H1 (cell line): ENCODE results near the gene INPP5B. TPM values are rescaled to one million over a fixed set of nuclear protein-coding genes. Genes with fewer than 3 reads are reported as not detected.

Experiments used
- ASH2L ChIP-seq: fragments of 200-600, 300-600 bp; sonication (generic); IDR thresholded peaks from one replicate; pipeline ENCODE4 v1.7.1; 2017; ENCODE audit warnings: low read length
- BCL11A ChIP-seq, 2 experiments: IDR thresholded peaks; one replicate each; pipeline ENCODE4 v1.6.1; 2011; ENCODE audit warnings: low read depth in 2 of 2, low read length in 2 of 2, mild to moderate bottlenecking in 2 of 2
- CEBPB ChIP-seq: IDR thresholded peaks from 2 replicates; pipeline ENCODE4 v1.6.1; 2012; ENCODE audit warnings: low read depth, low read length
- CHD1 ChIP-seq: IDR thresholded peaks from 2 replicates; pipeline ENCODE4 v1.6.1; 2012; ENCODE audit warnings: low read depth, low read length, improper control_type of control experiment
- EP300 ChIP-seq, 2 experiments: IDR thresholded peaks; 1 replicate in 1 of 2; 2 replicates in 1 of 2; pipeline ENCODE4 v1.6.1; 2011 to 2012; ENCODE audit warnings: low read depth in 2 of 2, low read length in 2 of 2, mild to moderate bottlenecking in 2 of 2, borderline replicate concordance in 1 of 2, inconsistent platforms in 1 of 2, moderate library complexity in 1 of 2
- GTF2F1 ChIP-seq: IDR thresholded peaks from 2 replicates; pipeline ENCODE4 v1.6.1; 2012; ENCODE audit warnings: low read depth, low read length, improper control_type of control experiment, borderline replicate concordance
- MAFK ChIP-seq: IDR thresholded peaks from 2 replicates; pipeline ENCODE4 v1.6.1; 2012; ENCODE audit warnings: low read depth, mild to moderate bottlenecking, improper control_type of control experiment, low read length
- SP2 ChIP-seq: IDR thresholded peaks from 2 replicates; pipeline ENCODE4 v1.6.1; 2012; ENCODE audit warnings: mild to moderate bottlenecking, low read length, inconsistent platforms
- SRF ChIP-seq: IDR thresholded peaks from 2 replicates; pipeline ENCODE4 v1.6.1; 2011; ENCODE audit warnings: mild to moderate bottlenecking, low read depth, low read length, moderate library complexity
- TEAD4 ChIP-seq: IDR thresholded peaks from 2 replicates; pipeline ENCODE4 v1.6.1; 2012; ENCODE audit warnings: low read depth, low read length, inconsistent platforms, mixed read lengths
- polyA plus RNA-seq, 7 experiments: library from polyadenylated mRNA; depleted of rRNA in 3 of 7; stranded (reverse) in 5 of 7; unstranded in 2 of 7; fragments of >200 nt in 5 of 7; fragments of 200-250 nt in 2 of 7; gene quantifications; 1 replicate in 5 of 7; 2 replicates in 1 of 7; 4 replicates in 1 of 7; pipeline versions ENCODE4 v1.2.1 to v1.2.3, GENCODE V29; 2011 to 2013; ENCODE audit warnings: missing spikeins in 2 of 7, mixed read lengths in 2 of 7
- total RNA-seq: library from RNA; stranded (reverse); fragmentation: NEBNext Ultra II Directional; extraction: Animal tissue kit (Norgen Biotek cat#: 25700); gene quantifications from 2 replicates; pipeline ENCODE4 v1.2.1, GENCODE V29; 2021
- TF ChIP-seq, protein P1 (sequence below): fragments of 300-600 bp; sonication (generic); IDR thresholded peaks from 2 replicates; pipeline ENCODE4 v1.7.1; 2012; ENCODE audit warnings: low read length, moderate library complexity, mild to moderate bottlenecking, inconsistent platforms; ENCODE audit not compliant: insufficient replicate concordance
- TF ChIP-seq, protein P2 (sequence below): IDR thresholded peaks from 2 replicates; pipeline ENCODE4 v1.6.1; 2012; ENCODE audit warnings: inconsistent platforms

INPP5B gene
- total and polyA plus RNA-seq, 2 of the 8 experiments (the other 6 are each of a cell fraction or from before 2014, with no cell fraction given), result 14.0 to 23.7 TPM

DNA sequence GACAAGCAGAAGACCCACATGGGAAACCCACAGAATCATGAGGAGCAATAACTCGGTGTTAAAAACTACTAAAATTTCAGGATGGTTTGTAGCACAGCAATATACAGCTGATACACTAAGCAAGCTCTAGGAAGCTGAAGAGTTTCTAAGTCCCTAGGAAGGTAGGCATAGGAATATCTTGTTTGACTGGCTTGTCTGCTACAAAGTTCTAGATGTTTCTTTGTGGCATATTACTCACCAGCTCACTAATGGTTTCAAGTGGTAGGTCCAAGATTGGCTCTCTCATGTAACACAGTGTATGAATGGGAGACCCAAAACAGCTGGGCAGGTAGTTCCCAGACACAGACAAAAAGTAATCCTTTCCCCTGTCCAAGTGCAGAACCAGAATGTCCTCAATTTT lies 74.2 kb downstream of the INPP5B start (continued):
- TF ChIP-seq, protein P1, sequence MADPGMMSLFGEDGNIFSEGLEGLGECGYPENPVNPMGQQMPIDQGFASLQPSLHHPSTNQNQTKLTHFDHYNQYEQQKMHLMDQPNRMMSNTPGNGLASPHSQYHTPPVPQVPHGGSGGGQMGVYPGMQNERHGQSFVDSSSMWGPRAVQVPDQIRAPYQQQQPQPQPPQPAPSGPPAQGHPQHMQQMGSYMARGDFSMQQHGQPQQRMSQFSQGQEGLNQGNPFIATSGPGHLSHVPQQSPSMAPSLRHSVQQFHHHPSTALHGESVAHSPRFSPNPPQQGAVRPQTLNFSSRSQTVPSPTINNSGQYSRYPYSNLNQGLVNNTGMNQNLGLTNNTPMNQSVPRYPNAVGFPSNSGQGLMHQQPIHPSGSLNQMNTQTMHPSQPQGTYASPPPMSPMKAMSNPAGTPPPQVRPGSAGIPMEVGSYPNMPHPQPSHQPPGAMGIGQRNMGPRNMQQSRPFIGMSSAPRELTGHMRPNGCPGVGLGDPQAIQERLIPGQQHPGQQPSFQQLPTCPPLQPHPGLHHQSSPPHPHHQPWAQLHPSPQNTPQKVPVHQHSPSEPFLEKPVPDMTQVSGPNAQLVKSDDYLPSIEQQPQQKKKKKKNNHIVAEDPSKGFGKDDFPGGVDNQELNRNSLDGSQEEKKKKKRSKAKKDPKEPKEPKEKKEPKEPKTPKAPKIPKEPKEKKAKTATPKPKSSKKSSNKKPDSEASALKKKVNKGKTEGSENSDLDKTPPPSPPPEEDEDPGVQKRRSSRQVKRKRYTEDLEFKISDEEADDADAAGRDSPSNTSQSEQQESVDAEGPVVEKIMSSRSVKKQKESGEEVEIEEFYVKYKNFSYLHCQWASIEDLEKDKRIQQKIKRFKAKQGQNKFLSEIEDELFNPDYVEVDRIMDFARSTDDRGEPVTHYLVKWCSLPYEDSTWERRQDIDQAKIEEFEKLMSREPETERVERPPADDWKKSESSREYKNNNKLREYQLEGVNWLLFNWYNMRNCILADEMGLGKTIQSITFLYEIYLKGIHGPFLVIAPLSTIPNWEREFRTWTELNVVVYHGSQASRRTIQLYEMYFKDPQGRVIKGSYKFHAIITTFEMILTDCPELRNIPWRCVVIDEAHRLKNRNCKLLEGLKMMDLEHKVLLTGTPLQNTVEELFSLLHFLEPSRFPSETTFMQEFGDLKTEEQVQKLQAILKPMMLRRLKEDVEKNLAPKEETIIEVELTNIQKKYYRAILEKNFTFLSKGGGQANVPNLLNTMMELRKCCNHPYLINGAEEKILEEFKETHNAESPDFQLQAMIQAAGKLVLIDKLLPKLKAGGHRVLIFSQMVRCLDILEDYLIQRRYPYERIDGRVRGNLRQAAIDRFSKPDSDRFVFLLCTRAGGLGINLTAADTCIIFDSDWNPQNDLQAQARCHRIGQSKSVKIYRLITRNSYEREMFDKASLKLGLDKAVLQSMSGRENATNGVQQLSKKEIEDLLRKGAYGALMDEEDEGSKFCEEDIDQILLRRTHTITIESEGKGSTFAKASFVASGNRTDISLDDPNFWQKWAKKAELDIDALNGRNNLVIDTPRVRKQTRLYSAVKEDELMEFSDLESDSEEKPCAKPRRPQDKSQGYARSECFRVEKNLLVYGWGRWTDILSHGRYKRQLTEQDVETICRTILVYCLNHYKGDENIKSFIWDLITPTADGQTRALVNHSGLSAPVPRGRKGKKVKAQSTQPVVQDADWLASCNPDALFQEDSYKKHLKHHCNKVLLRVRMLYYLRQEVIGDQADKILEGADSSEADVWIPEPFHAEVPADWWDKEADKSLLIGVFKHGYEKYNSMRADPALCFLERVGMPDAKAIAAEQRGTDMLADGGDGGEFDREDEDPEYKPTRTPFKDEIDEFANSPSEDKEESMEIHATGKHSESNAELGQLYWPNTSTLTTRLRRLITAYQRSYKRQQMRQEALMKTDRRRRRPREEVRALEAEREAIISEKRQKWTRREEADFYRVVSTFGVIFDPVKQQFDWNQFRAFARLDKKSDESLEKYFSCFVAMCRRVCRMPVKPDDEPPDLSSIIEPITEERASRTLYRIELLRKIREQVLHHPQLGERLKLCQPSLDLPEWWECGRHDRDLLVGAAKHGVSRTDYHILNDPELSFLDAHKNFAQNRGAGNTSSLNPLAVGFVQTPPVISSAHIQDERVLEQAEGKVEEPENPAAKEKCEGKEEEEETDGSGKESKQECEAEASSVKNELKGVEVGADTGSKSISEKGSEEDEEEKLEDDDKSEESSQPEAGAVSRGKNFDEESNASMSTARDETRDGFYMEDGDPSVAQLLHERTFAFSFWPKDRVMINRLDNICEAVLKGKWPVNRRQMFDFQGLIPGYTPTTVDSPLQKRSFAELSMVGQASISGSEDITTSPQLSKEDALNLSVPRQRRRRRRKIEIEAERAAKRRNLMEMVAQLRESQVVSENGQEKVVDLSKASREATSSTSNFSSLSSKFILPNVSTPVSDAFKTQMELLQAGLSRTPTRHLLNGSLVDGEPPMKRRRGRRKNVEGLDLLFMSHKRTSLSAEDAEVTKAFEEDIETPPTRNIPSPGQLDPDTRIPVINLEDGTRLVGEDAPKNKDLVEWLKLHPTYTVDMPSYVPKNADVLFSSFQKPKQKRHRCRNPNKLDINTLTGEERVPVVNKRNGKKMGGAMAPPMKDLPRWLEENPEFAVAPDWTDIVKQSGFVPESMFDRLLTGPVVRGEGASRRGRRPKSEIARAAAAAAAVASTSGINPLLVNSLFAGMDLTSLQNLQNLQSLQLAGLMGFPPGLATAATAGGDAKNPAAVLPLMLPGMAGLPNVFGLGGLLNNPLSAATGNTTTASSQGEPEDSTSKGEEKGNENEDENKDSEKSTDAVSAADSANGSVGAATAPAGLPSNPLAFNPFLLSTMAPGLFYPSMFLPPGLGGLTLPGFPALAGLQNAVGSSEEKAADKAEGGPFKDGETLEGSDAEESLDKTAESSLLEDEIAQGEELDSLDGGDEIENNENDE, result no peak
- TF ChIP-seq SRF, result no peak
- TF ChIP-seq CHD1, result no peak
- TF ChIP-seq EP300 (IDR thresholded peaks at IDR 0.05; ENCODE audit: borderline replicate concordance in 1 of 2, low read depth in 2 of 2, low read length in 2 of 2), result no peak
- TF ChIP-seq GTF2F1, result no peak
- no peak for TF ChIP-seq MAFK
- TF ChIP-seq BCL11A (IDR thresholded peaks at IDR 0.05; ENCODE audit: low read depth in 2 of 2, low read length in 2 of 2), result no peak
- TF ChIP-seq SP2, result no peak
- TF ChIP-seq, protein P2, sequence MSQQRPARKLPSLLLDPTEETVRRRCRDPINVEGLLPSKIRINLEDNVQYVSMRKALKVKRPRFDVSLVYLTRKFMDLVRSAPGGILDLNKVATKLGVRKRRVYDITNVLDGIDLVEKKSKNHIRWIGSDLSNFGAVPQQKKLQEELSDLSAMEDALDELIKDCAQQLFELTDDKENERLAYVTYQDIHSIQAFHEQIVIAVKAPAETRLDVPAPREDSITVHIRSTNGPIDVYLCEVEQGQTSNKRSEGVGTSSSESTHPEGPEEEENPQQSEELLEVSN, result no peak
- no peak for TF ChIP-seq TEAD4
- TF ChIP-seq CEBPB, result no peak
- TF ChIP-seq ASH2L, result no peak
